ENCODE data around the gene CDC20.

- no peak for TF ChIP-seq POLR2AphosphoS5 (IDR thresholded peaks at IDR 0.05; ENCODE audit: low read depth, low read length)
- TF ChIP-seq SIN3A (IDR thresholded peaks at IDR 0.05; ENCODE audit: low read depth) = no peak
- TF ChIP-seq CTCF (IDR thresholded peaks at IDR 0.05 in 2 of 3, conservative IDR thresholded peaks at IDR 0.05 in 1 of 3; ENCODE audit: borderline replicate concordance in 1 of 3, insufficient read depth in 1 of 3, low read depth in 2 of 3, low read length in 2 of 3) = no peak
- no peak for TF ChIP-seq ATF3 (IDR thresholded peaks at IDR 0.05)
- no peak for TF ChIP-seq POLR2A (IDR thresholded peaks at IDR 0.05; ENCODE audit: borderline replicate concordance, extremely low read depth, insufficient read depth, insufficient read length)
- TF ChIP-seq ELF1 (IDR thresholded peaks at IDR 0.05; ENCODE audit: borderline replicate concordance, low read depth) = no peak
Measured at GRCh38 chr1:43388613-43389012, 29.8 kb downstream of the CDC20 start.

All from HCT116 (cell line).